ENCODE data around the gene NUSAP1.

The NUSAP1 gene

DNA sequence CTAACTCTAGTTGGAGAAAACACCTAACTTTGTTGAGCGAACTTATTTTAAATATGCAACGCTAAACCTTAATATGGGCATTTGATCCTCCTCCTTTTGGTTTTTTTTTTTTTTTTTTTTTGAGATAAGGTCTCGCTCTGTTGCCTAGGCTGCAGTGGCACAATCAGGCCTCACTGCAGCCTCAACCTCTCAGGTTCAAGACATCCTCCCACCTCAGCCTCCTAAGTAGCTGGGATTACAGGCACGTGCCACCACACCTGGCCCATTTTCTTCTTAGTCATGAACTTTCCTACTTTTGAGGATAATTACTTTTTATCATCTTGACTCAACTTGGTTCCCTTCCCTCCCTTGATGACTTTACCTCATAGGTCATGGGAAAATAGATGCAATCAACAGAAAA, 3.9 kb downstream of the NUSAP1 start:
- no peak for TF ChIP-seq SNAI2 (CRISPR knock-in tag; IDR thresholded peaks at IDR 0.05)
- no peak for TF ChIP-seq ZNF8 (CRISPR knock-in tag; IDR thresholded peaks at IDR 0.05)
- no peak for TF ChIP-seq ZNF565 (CRISPR knock-in tag; conservative IDR thresholded peaks at IDR 0.05; ENCODE audit: low read depth)
- TF ChIP-seq, protein P1, sequence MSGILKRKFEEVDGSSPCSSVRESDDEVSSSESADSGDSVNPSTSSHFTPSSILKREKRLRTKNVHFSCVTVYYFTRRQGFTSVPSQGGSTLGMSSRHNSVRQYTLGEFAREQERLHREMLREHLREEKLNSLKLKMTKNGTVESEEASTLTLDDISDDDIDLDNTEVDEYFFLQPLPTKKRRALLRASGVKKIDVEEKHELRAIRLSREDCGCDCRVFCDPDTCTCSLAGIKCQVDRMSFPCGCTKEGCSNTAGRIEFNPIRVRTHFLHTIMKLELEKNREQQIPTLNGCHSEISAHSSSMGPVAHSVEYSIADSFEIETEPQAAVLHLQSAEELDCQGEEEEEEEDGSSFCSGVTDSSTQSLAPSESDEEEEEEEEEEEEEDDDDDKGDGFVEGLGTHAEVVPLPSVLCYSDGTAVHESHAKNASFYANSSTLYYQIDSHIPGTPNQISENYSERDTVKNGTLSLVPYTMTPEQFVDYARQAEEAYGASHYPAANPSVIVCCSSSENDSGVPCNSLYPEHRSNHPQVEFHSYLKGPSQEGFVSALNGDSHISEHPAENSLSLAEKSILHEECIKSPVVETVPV (CRISPR knock-in tag; IDR thresholded peaks at IDR 0.05): no peak
- TF ChIP-seq GLIS3 (CRISPR knock-in tag; IDR thresholded peaks at IDR 0.05): no peak
- TF ChIP-seq POU6F1 (CRISPR knock-in tag; IDR thresholded peaks at IDR 0.05; ENCODE audit: borderline replicate concordance, low read depth): no peak
- no peak for ATAC-seq

GRCh38 chr15:41337047-41337446, 4.4 kb downstream of the NUSAP1 start:
- TF ChIP-seq ZNF565 (CRISPR knock-in tag; conservative IDR thresholded peaks at IDR 0.05; ENCODE audit: low read depth) (no peak), POU6F1 (CRISPR knock-in tag; IDR thresholded peaks at IDR 0.05; ENCODE audit: borderline replicate concordance, low read depth) (no peak), ZNF70 (CRISPR knock-in tag; IDR thresholded peaks at IDR 0.05) (no peak), ARNTL (CRISPR knock-in tag; IDR thresholded peaks at IDR 0.05; ENCODE audit: borderline replicate concordance, low read depth) (no peak), ZFP30 (CRISPR knock-in tag; IDR thresholded peaks at IDR 0.05) (no peak), ZFP3 (CRISPR knock-in tag; IDR thresholded peaks at IDR 0.05) (no peak), TOX (CRISPR knock-in tag; IDR thresholded peaks at IDR 0.05; ENCODE audit: borderline replicate concordance) (no peak), ISL1 (CRISPR knock-in tag; IDR thresholded peaks at IDR 0.05) (no peak), CREB5 (CRISPR knock-in tag; IDR thresholded peaks at IDR 0.05; ENCODE audit: low read depth) (no peak), ZC3H10 (CRISPR knock-in tag; IDR thresholded peaks at IDR 0.05) (no peak), TSHZ2 (CRISPR knock-in tag; IDR thresholded peaks at IDR 0.05) (no peak), PPARA (CRISPR knock-in tag; IDR thresholded peaks at IDR 0.05; ENCODE audit: borderline replicate concordance) (no peak), RARB (CRISPR knock-in tag; IDR thresholded peaks at IDR 0.05) (no peak), BACH2 (CRISPR knock-in tag; IDR thresholded peaks at IDR 0.05; ENCODE audit: borderline replicate concordance) (no peak), SNAI2 (CRISPR knock-in tag; IDR thresholded peaks at IDR 0.05) (no peak)
- TF ChIP-seq, protein P1 (CRISPR knock-in tag; IDR thresholded peaks at IDR 0.05): no peak
- no peak for ATAC-seq

Data from SK-N-SH treated with all-trans-retinoic acid at 6 μM for 48 hours (cell line).